GM04504 (cell line): ENCODE data around the gene ASPRV1.
"Not testable (repeated sequence)": the region's sequence is repeated elsewhere in the genome, so short reads cannot be mapped to it uniquely, and the experiment has no call there.

Experiments
- DNase-seq: peaks from one replicate; pipeline ENCODE4 v3.0.0-alpha.2; 2012; ENCODE audit warnings: low read depth

ASPRV1 gene

GRCh38 chr2:69959425-69959824 lies 2.0 kb downstream of the ASPRV1 start:
- DNase-seq: no peak

- no peak for DNase-seq
Measured at GRCh38 chr2:69958480-69958879, 3.0 kb downstream of the ASPRV1 start.

- no peak for DNase-seq
Measured at GRCh38 chr2:69957965-69958364, 3.5 kb downstream of the ASPRV1 start.

- DNase-seq: no peak
Measured at GRCh38 chr2:69956475-69956979, 4.9 kb downstream of the ASPRV1 start.

- no peak for DNase-seq
Measured at GRCh38 chr2:69955029-69955428, 6.4 kb downstream of the ASPRV1 start.

GRCh38 chr2:69954084-69954483 lies 7.3 kb downstream of the ASPRV1 start:
- DNase-seq: no peak

- no peak for DNase-seq
Measured at GRCh38 chr2:69952336-69953115, 8.9 kb downstream of the ASPRV1 start.

GRCh38 chr2:69950671-69951070 lies 10.8 kb downstream of the ASPRV1 start:
- not testable (repeated sequence) for DNase-seq

- no peak for DNase-seq
Measured at GRCh38 chr2:69950241-69950640, 11.2 kb downstream of the ASPRV1 start.

GRCh38 chr2:69948963-69949645 lies 12.3 kb downstream of the ASPRV1 start:
- DNase-seq: no peak

- DNase-seq: no peak
Measured at GRCh38 chr2:69948032-69948962, 13.1 kb downstream of the ASPRV1 start.

GRCh38 chr2:69947325-69947931 lies 14.0 kb downstream of the ASPRV1 start:
- no peak for DNase-seq

- peak; percentile 18 for DNase-seq
Measured at GRCh38 chr2:69946351-69947324, 14.8 kb downstream of the ASPRV1 start.

GRCh38 chr2:69945941-69946340 lies 15.5 kb downstream of the ASPRV1 start:
- no peak for DNase-seq

GRCh38 chr2:69945441-69945840 lies 16.0 kb downstream of the ASPRV1 start:
- no peak for DNase-seq

GRCh38 chr2:69944756-69945155 lies 16.7 kb downstream of the ASPRV1 start:
- no peak for DNase-seq

GRCh38 chr2:69943843-69944525 lies 17.4 kb downstream of the ASPRV1 start:
- no peak for DNase-seq

GRCh38 chr2:69943000-69943842 lies 18.2 kb downstream of the ASPRV1 start:
- DNase-seq: no peak

- no peak for DNase-seq
Measured at GRCh38 chr2:69940691-69941090, 20.7 kb downstream of the ASPRV1 start.
